Measurements from ENCODE around the gene TLL2.

Gene TLL2

GRCh38 chr10:96436035-96436434 is 77.7 kb downstream of the TLL2 start:
- DNase-seq (ENCODE audit: extremely low read depth in 1 of 2, low read depth in 1 of 2) = no peak

GRCh38 chr10:96431211-96431970 is 82.3 kb downstream of the TLL2 start:
- no peak for DNase-seq (ENCODE audit: extremely low read depth in 1 of 2, low read depth in 1 of 2)

GRCh38 chr10:96427291-96427690 is 86.4 kb downstream of the TLL2 start:
- no peak for DNase-seq (ENCODE audit: extremely low read depth in 1 of 2, low read depth in 1 of 2)

DNA sequence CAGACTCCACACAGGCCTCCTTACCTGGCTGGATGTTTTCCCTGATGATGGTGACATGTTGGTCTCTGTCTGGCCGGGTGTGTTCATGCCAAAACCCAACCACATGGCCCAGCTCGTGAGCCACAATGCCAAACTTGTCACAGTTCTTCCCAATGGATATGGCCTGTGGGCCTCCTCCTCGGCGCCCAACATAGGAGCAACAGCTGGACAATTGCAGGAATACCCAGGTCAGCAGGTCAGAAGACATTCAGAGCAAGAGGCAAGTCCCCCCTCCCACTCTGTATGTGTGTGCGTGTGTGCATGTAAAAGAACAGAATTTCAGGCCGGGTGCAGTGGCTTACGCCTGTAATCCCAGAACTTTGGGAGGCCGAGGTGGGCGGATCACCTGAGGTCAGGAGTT is 91.2 kb downstream of the TLL2 start:
- DNase-seq (ENCODE audit: extremely low read depth in 1 of 2, low read depth in 1 of 2) = no peak

GRCh38 chr10:96421995-96422394 is 91.7 kb downstream of the TLL2 start:
- DNase-seq (ENCODE audit: extremely low read depth in 1 of 2, low read depth in 1 of 2) = no peak

DNA sequence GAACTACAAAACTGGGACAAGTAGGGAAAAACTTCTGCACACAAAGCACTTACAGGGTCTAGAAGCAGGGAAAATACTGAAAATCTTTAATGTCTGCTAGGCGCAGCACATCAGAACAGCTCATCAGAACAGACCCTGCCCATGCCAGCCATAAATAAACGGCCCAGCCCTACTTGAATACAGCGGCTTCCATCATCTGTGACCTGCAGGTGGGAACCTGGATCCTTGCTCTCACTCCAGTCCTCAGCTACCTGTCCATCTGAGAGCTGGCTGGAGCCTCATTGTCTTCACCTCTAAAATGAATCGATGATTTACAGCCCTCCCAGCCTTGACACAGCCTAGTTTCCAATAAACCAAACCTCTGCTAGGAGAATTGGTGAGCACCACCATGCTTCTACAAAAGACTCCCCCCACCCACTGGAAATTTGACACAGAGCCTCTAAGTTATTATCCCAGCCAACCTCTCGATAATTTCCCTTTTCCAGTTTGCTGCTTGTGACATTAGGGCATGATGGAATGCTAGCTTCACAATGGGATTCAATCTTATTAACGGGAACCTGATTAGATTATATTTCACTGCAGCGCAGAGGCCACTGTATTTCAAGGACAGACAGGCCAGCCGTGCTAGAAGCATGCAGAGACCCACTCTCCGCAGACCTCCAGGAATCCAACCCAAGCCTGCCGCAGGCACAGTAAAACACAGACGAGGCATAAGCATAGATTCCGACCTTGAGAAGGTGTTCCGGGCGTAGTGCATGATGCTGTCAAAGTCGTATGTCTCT is 93.3 kb downstream of the TLL2 start:
- DNase-seq (ENCODE audit: extremely low read depth in 1 of 2, low read depth in 1 of 2) = no peak

DNA sequence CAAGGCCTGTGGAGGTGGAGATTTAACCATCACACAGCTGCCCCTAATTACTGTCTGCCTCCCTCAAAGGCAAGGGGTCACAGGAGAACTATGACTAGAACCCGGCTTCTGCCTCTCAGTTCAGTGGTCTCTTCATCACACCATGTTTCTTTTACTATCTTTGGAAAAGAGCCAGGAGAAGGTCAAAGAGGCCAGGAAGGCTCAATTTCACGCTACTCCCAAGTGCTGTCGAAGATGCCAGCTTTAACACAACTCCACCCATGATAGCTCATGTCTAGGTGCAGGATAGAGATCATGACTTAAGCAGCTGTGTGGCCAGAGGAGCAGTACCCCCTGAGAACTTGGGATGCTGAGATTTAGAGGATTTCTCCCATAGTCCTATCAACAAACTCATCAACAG is 94.4 kb downstream of the TLL2 start:
- no peak for DNase-seq (ENCODE audit: extremely low read depth in 1 of 2, low read depth in 1 of 2)

DNA sequence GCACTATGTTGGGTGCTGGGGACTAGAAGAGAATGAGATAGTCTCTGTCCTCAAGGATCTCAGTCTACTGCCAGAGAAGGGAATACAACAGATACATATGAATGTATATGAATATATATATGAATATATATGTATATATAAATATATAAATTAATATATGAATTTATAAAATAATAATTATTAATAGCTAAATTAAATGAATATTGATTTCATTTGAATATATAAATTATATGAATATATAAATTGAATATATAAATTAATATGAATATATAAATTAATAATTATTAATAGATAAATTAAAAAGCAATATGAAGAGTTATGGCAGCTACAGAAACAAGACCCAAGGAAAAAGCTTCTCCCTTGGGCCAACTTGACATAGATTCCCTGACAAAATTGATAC is 95.1 kb downstream of the TLL2 start:
- DNase-seq (ENCODE audit: extremely low read depth in 1 of 2, low read depth in 1 of 2) = no peak

- DNase-seq (ENCODE audit: extremely low read depth in 1 of 2, low read depth in 1 of 2) = no peak
Measured at GRCh38 chr10:96417441-96417840, 96.3 kb downstream of the TLL2 start.

DNA sequence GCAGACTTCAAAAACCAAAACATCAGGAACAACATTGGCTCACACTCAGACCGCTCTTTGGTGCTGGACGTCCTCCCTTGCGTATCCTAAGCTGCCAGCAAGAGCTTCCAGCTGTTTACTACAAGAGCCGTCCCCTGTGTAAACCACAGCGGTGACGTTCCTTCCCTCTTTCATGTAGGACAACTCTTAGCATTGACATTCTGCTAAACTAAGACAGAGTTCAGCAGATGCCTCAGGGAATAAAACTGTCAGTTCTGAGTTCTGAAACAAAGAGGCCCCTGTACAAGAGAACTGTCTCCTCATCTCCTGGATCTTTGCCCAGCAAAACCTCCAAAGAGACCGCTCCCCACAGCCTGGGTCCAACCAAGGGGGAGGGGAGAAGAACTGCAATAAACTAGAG is 97.1 kb downstream of the TLL2 start:
- DNase-seq (ENCODE audit: extremely low read depth in 1 of 2, low read depth in 1 of 2) = no peak

DNA sequence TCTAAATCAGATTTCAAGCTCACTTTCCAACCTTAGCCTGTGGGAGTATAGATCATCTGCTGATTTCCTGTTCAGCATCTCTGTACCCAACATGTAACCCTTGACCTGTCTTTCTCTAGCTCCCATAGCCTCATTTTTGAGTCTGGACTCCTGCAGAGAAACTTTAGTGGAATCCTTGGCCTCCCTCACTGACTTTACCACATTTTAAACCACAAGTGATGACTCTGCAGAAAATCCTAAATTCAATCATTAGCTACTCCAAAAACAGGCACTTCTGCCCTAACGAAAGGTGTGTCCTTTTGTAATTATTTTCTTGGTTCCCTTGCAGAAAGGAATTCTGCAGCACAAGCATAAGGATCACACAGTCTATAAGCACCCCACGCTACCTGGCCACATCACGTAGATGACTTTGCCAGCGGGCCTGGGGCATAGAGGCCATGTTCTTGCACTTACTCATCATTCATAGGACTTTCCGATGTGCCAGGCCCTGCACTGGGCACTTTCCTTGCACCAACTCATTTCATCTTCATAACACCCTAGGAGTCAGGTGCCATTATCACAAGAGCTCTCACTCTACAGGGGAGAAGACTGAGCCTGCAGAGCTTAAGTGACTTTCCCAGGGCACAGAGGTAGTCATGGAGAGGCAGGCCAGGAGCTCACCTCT is 97.7 kb downstream of the TLL2 start:
- no peak for DNase-seq (ENCODE audit: extremely low read depth in 1 of 2, low read depth in 1 of 2)

DNA sequence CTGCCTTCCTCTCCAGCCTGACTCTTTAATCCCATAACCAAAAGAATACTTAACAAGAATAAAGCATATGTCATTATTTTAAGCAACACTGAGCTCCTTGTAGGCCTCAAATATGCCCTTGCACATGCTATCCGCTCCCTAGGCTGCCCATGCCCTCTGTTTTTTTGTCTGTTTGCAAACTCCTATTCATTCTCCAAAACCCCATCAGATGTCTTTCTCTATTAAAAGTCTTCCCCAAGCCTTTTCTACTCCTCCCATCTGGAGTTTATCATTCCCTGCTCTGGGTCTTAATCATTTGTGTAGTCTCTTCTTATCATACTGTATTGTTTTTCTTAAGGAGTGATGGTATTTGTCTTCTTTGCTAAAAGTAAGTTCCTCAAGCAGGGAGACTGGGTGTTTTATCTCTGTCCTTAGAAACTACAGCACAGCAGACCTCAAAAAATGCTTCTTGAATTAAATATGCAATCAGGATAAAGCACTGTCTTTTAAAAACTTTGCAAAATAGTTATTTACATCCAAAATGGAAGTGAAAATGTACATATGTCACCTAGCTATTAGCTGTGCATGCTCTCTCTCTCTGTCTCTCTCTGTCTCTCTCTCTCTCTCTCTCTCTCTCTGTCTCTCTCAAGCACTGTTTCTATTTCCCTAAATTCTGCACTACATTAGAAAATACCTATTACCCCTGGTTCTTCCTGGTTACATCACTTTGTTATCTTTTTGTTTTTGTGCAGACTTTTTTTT is 98.4 kb downstream of the TLL2 start:
- no peak for DNase-seq (ENCODE audit: extremely low read depth in 1 of 2, low read depth in 1 of 2)

GRCh38 chr10:96414303-96414702 is 99.4 kb downstream of the TLL2 start:
- no peak for DNase-seq (ENCODE audit: extremely low read depth in 1 of 2, low read depth in 1 of 2)

- DNase-seq (ENCODE audit: extremely low read depth in 1 of 2, low read depth in 1 of 2) = no peak
Measured at GRCh38 chr10:96413151-96413787, 100.5 kb downstream of the TLL2 start.

GRCh38 chr10:96411716-96412320 is 101.9 kb downstream of the TLL2 start:
- DNase-seq (ENCODE audit: extremely low read depth in 1 of 2, low read depth in 1 of 2) = no peak

- no peak for DNase-seq (ENCODE audit: extremely low read depth in 1 of 2, low read depth in 1 of 2)
Measured at GRCh38 chr10:96410296-96410695, 103.4 kb downstream of the TLL2 start.

DNA sequence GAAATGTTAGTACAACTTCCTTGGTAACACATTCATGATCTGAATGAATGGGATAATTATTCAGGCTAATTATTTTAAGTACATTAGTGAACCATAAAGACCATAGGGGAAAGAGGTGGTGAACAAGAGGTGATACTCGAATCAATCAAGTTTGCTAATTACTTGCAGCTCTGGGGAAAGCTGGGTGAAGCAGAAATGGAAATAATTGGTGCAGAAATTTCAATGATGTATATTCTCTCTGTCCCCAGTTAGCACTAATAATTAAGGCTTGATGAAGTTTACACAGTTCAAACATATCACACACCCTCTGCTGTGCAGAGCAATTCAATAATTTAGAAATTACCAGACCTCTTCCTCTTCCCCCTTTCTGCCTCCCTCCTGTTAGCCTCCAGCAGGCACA is 105.5 kb downstream of the TLL2 start:
- DNase-seq (ENCODE audit: extremely low read depth in 1 of 2, low read depth in 1 of 2) = no peak

- DNase-seq (ENCODE audit: extremely low read depth in 1 of 2, low read depth in 1 of 2) = no peak
Measured at GRCh38 chr10:96407560-96408069, 106.1 kb downstream of the TLL2 start.

- no peak for DNase-seq (ENCODE audit: extremely low read depth in 1 of 2, low read depth in 1 of 2)
Measured at GRCh38 chr10:96406091-96406490, 107.6 kb downstream of the TLL2 start.

Measured in activated CD8-positive, alpha-beta memory T cell treated with anti-CD3 and anti-CD28 coated beads for 1 hour (primary cell).